HG03575 (cell line): ENCODE data around the gene HCCS.
"Not testable (repeated sequence)": the region's sequence is repeated elsewhere in the genome, so short reads cannot be mapped to it uniquely, and the experiment has no call there.

ENCODE experiments used
- ATAC-seq: cut with Tn5 transposase; IDR thresholded peaks from one replicate; pipeline ENCODE4 v1.9.1; 2021; ENCODE audit not compliant: unreplicated experiment, insufficient number of reproducible peaks, low FRiP score; ENCODE audit errors: extremely low read depth

The HCCS gene

DNA sequence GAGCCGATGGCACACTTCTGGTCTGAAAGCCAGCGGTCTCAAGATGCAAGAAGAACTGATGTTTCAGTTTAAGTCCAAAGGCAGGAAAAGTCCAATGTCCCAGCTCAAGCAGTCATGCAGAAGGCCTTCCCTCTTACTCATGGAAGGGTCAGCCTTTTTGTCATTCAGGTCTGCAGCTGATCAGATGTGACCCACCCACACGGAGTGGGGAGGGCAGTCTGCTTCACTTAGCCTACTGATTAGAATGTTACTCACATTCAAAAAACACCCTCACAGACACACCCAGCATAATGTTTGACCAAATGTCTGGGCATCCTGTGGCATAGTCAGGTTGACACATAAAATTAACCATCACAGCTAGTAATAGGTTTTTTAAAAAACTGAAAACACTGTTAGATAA, 6.6 kb downstream of the HCCS start:
- no peak for ATAC-seq

DNA sequence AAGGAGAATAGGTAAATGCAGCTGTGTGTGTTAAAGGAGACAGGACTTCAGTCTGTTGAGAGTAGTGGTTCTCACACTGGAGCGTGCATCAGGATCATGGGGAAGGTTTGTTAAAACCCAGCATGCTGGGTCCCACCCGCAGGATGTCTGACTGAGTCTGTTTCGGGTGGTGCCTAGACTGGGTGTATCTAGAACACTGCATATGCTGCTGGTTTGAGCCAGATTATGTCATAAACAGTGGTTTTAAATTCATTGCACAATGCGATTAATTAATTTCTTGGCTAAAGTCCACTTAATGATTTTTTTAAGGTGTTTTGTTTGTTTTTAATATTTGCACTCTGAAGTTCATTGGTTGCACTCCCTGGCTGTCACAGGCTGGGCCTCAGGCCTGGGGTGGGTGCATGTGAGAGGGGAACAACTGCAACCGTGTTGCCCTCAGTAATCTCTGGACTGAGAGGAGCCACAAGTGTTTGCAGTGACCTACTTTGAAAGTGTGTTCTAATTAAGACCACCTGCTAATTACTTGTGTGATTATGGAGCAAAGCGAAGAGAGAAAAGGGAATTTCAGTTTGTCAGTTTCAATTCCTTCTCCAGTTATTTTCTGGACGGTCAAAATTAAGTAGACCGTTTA, 8.3 kb downstream of the HCCS start:
- no peak for ATAC-seq

DNA sequence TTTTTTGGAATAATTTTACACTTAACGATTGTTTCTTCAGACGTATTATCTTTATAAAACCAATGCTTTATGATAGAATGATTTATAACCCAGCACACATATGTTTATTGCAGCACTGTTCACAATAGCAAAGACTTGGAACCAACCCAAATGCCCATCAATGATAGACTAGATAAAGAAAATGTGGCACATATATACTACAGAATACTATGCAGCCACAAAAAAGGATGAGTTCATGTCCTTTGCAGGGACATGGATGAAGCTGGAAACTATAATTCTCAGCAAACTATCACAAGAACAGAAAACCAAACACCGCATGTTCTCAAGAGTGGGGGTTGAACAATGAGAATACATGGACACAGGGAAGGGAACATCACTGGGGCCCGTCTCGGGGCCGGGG, 12.0 kb downstream of the HCCS start:
- ATAC-seq = not testable (repeated sequence)

DNA sequence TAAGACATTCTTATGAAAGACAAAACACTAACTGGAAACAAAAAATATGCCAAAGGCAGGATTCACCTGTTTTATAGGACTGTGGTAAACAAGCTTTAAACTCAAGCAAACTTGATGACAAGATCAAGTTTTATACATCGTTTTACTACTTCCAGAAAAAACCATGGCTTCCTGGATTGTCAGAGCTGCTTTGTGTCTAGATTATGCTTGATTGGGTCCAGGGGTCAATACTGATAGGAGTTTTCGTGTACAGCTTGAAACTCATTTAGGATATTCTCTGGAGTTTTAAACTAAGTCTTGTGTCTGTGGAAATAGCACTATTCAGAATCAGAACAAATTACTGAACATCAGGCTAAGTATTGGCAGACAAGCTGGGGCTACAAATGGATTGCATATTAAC, 13.0 kb downstream of the HCCS start:
- ATAC-seq = no peak

DNA sequence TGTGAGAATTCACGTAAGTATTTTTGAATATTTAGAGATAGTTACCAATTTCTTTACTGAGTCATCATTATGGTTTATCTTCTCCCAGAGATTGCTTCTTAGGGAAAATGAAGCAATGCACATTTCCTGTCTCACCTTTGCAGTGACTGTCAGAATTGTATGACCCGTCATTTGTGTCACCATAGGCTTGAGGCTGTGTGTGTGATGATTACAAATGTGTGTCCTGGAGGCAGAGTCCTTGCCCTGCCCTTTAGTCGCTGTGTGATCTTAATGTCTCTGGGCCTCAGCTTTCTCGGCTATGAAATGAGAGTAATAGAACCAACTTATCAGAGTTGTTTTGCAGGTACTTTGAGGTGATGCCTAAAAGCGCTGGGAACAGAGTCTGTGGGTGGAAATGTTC, 13.9 kb downstream of the HCCS start:
- ATAC-seq = no peak

DNA sequence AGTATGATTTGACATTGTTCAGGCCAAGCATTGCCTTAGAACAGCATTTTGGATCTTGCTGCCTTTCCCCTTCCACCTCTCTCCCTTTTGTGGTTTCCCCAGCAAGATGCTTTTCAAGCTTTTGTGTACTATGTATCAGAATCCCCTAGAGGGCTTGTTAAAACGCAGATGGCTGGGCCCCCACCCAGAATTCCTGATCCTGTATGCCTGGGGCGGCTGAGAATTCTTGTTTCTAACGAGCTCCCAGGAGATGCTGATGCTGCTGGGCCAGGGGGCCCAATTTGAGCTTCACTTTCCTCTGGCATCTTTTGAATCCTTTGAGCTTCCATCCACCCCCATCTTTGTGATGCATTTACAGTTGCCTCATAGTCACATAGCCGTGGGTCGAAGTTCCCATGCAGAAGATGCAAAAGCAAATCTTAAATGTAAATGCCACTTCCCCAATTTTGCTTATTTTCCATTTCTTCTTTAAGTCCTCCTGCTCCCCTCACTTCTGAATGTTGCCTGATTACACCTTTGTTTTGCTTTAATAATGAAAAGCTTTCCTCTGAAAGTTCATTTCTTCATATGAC, 18.5 kb downstream of the HCCS start:
- ATAC-seq = no peak

DNA sequence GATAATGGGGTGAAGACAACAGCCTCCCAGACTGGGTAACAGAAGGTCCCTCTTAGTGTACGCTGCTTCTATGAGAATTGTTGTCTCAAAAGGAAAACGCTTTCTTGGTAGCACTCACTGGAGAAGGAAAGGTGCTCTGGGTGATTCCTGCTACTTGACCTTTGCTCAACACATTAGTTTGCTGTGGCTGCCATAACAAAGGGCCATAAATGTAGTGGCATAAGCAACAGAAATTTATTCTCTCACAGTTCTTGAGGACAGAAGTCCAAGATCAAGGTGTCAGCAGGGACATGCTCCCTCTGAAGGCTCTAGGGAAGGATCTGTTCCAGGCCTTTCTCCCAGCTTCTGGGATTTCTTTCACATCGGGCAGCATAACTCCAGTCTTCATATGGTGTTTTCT, 19.0 kb downstream of the HCCS start:
- no peak for ATAC-seq

DNA sequence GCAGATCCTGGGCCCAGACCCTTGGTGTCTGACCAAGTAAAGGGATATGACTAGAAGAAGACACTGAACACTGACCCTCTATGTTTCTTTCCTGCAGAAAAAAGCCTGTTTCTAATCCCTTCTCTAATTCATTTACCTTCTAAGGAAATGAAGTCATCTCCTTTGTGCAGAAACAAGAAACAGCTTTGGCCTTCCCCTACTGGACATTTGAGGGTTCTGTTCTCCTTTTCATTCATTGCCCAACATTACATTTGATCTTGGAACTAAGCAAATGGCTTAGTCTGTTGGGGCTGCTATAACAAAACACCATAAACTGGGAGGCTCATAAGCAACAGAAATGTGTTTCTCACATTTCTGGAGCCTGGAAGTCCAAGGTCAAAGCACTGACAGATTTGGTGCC, 20.0 kb downstream of the HCCS start:
- no peak for ATAC-seq

DNA sequence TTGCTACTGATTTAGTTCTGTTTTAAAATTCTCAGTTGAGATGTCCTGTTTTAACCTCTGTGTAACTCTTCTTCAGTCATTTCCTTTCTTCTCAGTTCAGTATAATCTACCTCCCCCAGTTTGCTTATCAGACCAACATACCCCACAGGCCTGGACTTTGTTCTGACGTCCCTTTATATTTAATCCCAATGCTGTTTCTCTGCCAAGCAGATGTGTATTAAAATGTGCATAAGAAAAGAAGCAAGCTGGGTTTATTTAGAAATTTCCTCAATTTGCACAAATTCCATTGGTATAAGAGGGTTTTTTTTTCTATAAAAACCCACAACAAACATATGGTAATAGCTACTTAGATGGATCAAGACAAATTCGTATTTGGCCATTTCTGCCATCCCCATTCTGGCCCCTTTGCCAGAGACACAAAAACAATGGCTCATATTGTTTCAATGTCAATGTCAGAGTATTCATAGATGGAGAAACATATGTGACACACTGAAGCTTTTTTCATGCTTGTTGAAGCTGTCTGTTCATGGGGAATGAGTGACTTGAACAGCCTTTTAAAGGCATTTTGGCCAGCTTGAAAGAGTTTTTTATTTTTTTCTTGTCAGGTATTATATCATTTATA, 24.5 kb downstream of the HCCS start:
- ATAC-seq = no peak

DNA sequence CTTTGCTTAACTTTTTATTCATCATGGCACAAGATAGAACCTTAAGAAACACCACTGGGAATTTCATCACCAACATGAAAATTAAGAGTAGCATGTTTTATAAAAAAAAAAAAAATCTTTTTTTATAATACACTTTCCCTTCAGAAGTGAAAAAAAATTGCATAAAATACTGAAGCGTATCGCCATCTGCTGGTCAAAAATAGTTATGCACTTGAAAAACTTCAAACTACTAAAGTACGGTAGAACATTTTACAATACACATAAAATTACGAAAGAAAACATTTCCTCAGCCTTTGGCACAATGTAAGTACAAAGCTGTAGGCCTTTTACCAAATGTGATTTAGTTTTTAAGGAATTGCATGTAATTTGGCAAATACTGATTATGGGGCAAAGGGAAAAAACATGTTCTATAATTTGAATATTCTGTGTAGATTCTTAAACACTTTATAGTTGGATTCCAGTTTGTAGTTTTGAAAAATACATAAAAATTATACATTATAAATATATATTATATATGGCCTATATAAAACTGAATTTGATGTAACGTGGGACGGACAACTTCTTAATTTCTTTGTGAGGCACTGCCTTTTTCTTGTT, 26.5 kb downstream of the HCCS start:
- ATAC-seq = no peak

DNA sequence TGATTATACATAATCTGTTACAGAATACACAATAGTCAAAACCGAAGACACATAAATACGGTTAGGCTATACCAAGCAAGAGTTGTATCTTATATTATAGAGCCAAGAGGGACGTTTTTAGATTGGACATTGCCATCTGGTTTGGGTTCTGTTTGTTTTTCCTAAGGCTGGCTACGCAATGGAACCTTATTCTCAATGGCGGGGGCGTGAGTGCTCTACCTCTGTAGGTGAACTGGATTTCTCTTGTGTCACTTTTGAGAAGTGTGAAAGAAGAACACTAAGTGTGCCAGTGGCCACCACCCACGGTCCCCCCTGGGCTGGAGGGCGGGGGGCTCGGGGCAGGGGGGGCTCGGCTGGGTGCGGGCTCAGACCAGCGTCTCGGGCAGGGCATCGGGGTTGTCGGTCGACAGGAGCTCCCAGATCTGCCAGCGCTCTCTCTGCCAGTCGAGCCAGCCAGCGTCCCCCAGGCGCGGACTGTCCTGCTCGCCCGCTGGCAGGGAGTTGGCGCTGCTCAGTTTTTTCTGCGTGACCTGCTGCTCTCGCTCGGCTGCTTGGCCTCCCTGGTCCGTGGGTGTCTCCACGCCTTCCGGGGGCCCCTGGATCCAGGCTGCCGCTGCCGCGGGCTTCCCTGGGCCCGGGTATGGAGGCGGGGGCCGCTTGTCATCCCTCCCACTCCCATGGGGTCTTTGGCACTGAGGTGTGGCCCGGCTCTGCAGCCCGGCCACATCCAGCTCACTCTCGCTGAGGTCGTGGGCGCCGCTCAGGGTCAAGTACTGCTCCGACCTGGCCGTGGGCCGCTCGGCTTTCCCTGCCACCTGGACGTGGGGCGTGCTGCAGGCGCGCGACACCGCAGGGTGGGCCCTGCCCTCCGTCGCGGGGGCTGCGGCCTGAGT, 27.6 kb downstream of the HCCS start:
- no peak for ATAC-seq

DNA sequence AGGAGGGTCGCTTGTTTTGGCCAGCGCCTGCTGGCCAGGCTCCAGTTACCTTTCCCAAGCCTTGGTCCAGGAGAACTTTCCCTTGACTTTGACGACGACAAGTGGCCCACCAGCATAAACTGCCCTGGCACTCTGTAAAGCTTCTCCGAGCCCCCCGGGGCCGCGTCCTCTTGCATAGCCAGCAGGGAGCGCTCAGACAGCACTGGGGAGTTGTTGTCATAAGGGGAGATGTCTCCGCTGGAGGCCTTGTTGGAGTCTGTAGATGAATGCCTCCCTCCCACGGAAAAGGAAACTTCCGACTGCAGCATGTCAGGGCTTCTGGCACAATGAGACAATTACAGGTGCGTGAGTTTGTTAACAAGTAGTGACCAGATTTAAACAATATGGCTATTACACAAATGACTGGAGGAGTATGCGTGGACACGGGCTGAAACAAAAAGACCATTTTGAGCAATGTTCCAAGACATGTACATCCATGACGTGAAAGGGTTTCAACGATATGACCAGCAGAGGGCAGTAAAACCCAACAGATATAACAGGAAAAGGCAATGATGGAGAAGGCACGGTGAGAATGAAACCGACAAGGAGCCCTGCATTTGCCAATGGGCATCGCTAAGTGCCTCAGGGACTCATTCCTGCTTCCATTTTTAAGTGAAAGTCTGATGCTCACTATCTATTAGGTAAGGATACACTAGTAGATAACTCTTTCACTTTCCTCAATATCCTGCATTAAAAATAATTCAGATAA, 33.0 kb downstream of the HCCS start:
- no peak for ATAC-seq

DNA sequence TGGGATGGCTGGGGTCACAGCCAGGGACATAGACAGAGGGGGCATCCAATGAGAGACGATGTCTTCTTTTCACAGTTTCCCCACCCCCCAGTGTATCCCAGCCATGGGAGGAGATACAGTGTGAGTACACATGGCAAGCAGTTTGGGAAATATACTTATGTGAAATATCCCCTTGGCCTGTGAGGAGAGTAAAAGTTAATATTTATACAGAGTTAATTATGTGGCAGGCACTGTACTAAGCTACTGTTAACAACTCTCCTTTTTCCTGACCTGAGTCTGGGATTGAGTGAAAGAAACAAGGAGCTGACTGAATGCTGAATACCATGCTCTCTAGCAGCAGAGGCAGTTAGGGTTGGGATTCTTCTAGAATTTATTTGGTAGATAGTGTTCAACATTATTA, 35.3 kb downstream of the HCCS start:
- ATAC-seq = no peak

DNA sequence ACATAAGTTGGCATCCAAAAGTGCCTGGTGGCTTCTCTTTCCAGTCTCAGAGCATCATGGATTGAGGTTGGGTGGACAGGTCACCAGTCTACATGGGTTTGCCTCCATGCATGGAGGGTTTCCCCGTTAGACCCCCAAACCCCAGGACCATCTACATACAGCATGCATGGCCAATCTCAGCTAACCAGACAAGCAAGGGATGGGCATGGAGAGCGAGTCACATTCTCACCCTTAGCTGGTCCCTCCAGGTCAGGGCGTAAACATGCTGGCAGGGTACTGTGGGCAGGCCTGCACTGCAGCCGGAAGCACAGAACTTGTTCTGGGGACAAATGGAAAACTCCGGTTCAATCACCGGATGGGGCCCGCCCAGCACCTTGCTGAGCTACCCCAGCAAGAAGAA, 37.3 kb downstream of the HCCS start:
- ATAC-seq = no peak

DNA sequence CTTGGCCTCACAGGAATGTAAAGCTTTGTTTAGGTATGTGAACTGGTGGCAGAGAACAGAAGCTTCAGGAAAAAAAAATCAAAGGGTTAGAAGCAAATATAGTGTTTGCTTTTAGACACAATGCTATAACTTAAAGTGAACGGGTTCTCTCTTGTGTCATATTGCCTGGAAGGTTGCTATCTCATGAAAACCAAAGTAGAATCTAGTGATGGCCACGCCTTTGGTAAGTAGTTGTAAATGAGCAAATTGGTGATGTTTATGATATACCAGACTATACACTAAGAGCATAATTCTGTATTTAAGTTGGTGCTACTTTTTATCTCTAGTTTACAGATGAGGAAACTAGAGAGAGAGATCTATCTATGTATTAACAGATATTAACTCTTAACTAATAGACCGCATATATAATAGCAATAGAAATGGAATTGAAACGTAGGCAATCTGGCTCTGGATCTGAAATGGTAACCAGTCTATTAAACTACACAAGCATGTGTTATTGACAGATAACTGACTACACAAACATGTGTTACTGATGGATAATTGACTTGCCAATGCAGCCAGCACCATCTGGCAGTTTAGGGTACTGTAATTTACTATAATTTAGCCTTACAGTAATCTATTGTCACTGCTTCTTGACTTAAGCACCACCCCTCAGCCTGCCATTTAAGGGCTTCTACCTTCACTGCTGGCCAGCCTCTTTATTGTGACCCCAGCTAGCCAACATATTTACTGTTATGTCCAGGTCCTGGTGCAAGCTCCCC, 40.8 kb downstream of the HCCS start:
- no peak for ATAC-seq

DNA sequence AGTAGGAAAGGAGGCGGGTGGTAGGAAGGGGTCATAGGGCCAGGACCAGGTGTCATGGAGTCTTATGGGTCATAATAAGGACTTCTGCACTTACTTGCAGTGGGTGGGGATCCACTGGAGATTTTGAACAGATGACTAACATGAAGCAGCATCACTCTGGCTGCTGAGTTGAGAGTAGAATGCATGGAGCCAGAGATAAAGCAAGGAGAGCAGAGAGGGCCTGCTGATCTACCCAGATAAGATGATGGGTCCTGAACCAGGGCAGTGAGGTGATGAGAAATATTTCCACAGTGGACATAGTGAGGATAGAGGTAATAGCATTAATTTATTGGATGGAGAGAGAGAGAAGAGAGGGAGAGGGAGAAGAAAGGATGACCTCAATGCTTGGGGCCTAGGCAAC, 48.0 kb downstream of the HCCS start:
- no peak for ATAC-seq

DNA sequence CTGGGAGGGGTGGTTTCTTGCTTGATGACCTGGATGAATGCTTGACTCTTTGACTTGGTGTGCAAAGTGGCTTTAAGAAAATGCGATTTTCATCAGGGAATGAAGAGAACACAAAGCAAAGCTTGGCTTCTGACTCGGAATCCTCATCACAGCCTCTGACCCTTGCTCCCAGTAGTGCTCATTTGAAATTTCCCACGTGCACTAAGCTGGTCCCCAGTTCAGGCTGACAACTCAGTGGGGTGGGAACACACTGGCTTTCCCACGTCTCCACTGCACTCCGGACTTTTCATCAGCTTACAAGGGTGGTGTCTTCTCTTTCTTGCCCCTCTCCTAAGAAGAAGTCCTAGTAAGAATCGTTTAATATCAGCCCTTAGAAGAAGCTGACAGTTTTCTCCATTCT, 53.3 kb downstream of the HCCS start:
- no peak for ATAC-seq

DNA sequence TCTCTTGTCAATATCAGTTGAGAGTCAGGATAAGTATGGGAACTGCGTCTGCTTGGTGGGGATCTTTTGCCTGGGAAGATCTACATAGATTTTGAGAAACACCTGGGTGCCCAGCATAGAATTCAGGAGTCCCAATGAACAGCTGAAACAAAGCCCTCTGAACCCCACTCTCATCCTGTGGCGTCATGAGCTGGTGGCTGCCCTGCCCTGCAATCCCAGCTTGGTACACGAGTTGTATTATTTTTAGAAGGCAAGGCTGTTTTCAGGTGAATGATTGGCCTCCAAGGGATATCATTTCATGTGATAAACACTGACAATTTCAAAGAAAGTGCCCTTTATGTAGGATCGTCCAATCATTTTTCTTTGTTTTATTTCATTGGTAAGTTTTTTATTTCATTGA, 60.8 kb downstream of the HCCS start:
- no peak for ATAC-seq
